SK-N-MC (cell line): Measurements from ENCODE around the gene FXR2.
A peak's percentile ranks its signal among the peaks of the same experiment; 100 is the strongest.

Experiments used
- DNase-seq: peaks from one replicate; pipeline ENCODE4 v3.0.0-alpha.2; 2011; ENCODE audit warnings: low read depth, low spot score
- H3K27ac ChIP-seq: fragments of 200-600 bp; sonication (generic); 2 replicates; pipeline ENCODE4 v1.5.1; 2016; ENCODE audit warnings: mixed run types
- H3K36me3 ChIP-seq: fragments of 200-600 bp; sonication (generic); 2 replicates; pipeline ENCODE4 v1.6.1; 2017; ENCODE audit warnings: antibody characterized with exemption, low read length, mixed read lengths; ENCODE audit not compliant: insufficient read depth
- H3K4me3 ChIP-seq: fragments of 200-600 bp; sonication (generic); 2 replicates; pipeline ENCODE4 v1.5.1; 2016
- H3K9ac ChIP-seq: fragments of 200-600 bp; sonication (generic); 2 replicates; pipeline ENCODE4 v1.8.0; 2017; ENCODE audit warnings: mixed run types, mixed read lengths; ENCODE audit not compliant: insufficient read length
- H3K9me3 ChIP-seq: fragments of 200-600 bp; sonication (generic); 2 replicates; pipeline ENCODE4 v1.6.1; 2017; ENCODE audit warnings: low read depth, mild to moderate bottlenecking, antibody characterized with exemption, low read length, moderate library complexity, mixed read lengths
- EZH2 ChIP-seq: fragments of 200-600 bp; sonication (generic); IDR thresholded peaks from one replicate; pipeline ENCODE4 v1.6.1; 2017; ENCODE audit warnings: antibody characterized with exemption
- FOXP2 ChIP-seq: optimal IDR thresholded peaks from 2 replicates; pipeline ENCODE3; 2011; ENCODE audit warnings: mild to moderate bottlenecking, moderate library complexity; ENCODE audit not compliant: insufficient read depth; ENCODE audit errors: extremely low read length, control extremely low read depth
- POLR2AphosphoS5 ChIP-seq: IDR thresholded peaks from 2 replicates; pipeline ENCODE4 v1.6.1; 2012; ENCODE audit warnings: mild to moderate bottlenecking, low read depth, low read length, borderline replicate concordance

The FXR2 gene

DNA sequence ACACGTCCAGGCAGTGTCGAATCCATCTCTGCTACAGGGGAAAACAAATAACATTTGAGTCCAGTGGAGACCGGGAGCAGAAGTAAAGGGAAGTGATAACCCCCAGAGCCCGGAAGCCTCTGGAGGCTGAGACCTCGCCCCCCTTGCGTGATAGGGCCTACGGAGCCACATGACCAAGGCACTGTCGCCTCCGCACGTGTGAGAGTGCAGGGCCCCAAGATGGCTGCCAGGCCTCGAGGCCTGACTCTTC, 42.4 kb downstream of the FXR2 start:
- peak overlapping the region; percentile 93 for H3K4me3 ChIP-seq
- H3K9me3 ChIP-seq, result no peaks in the 10 kb centered on the region
- DNase-seq, result no peak
- peaks cover 75% of the 10 kb centered on the region for H3K36me3 ChIP-seq
- H3K9ac ChIP-seq, result peak overlapping the region; percentile 92
- TF ChIP-seq FOXP2 (no peak), POLR2AphosphoS5 (no peak), EZH2 (no peak)
- H3K27ac ChIP-seq, result peak overlapping the region; percentile 91

DNA sequence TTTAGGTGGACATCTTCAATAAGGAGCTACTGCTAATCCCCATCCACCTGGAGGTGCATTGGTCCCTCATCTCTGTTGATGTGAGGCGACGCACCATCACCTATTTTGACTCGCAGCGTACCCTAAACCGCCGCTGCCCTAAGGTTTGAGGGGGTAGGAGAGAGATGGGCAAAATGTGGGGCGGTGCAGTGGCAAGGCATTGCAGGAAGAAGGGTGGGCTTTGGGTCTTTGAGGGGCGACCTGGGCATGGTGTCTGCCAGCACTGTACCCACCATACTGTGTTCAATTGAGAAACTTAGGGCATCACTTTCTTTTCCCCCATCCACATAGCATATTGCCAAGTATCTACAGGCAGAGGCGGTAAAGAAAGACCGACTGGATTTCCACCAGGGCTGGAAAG, 44.3 kb downstream of the FXR2 start:
- no peak overlapping the region for H3K27ac ChIP-seq
- DNase-seq, result no peak
- peaks cover 74% of the 10 kb centered on the region for H3K36me3 ChIP-seq
- TF ChIP-seq EZH2 (no peak), FOXP2 (no peak), POLR2AphosphoS5 (no peak)
- no peak overlapping the region for H3K4me3 ChIP-seq
- no peaks in the 10 kb centered on the region for H3K9me3 ChIP-seq
- H3K9ac ChIP-seq, result no peak overlapping the region

DNA sequence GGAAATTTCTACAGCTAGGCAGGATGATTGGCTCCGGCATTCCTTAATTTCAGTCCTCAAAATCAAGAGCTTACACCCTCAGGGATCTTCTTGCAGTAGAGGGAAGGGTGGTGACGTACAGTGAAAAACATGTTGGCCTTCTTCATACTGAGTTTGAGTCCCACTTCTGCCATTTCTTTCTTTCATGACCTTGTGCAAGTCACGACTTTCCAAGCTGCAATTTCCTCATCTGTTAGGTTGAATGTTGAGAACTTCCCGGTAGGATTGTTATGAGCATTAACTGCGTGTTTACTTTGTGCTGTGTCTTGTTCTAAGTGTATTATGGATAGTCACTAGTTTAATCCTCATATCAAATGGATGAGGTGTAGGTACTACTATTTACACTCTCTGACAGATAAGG, 45.1 kb downstream of the FXR2 start:
- H3K4me3 ChIP-seq, result no peak overlapping the region
- no peak overlapping the region for H3K9ac ChIP-seq
- H3K9me3 ChIP-seq, result no peaks in the 10 kb centered on the region
- peak overlapping the region; percentile 36; the same call in 1 of the 2 replicates for H3K27ac ChIP-seq
- no peak for DNase-seq
- peaks cover 74% of the 10 kb centered on the region for H3K36me3 ChIP-seq
- TF ChIP-seq EZH2 (no peak), FOXP2 (no peak), POLR2AphosphoS5 (no peak)

DNA sequence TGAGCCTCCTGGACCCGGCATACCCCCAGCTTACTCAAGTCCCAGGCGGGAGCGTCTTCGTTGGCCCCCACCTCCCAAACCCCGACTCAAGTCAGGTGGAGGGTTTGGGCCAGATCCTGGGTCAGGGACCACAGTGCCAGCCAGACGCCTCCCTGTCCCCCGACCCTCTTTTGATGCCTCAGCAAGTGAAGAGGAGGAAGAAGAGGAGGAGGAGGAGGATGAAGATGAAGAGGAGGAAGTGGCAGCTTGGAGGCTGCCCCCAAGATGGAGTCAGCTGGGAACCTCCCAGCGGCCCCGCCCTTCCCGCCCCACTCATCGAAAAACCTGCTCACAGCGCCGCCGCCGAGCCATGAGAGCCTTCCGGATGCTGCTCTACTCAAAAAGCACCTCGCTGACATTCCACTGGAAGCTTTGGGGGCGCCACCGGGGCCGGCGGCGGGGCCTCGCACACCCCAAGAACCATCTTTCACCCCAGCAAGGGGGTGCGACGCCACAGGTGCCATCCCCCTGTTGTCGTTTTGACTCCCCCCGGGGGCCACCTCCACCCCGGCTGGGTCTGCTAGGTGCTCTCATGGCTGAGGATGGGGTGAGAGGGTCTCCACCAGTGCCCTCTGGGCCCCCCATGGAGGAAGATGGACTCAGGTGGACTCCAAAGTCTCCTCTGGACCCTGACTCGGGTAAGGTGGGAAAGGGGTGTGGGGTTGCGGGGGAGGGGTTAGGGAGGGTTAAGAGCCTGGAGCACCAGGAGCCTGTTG, 51.4 kb downstream of the FXR2 start:
- Histone ChIP-seq H3K9me3 (no peaks in the 10 kb centered on the region), H3K36me3 (peaks cover 43% of the 10 kb centered on the region), H3K27ac (no peak overlapping the region), H3K9ac (peak overlapping the region; percentile 95), H3K4me3 (peak overlapping the region; percentile 98)
- TF ChIP-seq EZH2 (no peak), FOXP2 (no peak), POLR2AphosphoS5 (no peak)
- no peak for DNase-seq

DNA sequence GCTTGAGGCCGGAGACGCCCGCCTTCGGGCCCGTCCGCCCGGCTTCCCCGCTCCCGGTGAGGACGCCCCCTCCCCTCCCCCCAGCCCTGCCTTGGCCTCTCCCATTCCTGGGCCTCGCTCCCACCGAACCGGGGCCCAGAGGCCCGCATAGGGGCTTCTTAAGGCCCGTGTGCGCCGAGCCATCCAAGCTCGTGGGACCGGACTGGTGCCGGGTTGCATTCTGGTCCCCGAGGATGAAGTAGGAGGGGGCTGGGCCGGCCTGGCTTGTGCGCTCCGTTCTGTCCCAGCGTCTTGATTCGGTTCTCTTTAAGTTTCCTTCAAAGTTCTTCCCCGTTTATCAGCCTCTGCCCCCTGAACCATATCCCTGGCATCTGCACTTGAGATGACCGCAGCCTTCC, 52.5 kb downstream of the FXR2 start:
- no peak for DNase-seq
- H3K9me3 ChIP-seq, result no peaks in the 10 kb centered on the region
- H3K36me3 ChIP-seq, result peaks cover 38% of the 10 kb centered on the region
- H3K9ac ChIP-seq, result peak overlapping the region; percentile 95
- TF ChIP-seq FOXP2 (no peak), EZH2 (no peak), POLR2AphosphoS5 (no peak)
- peak overlapping the region; percentile 60; the same call in 1 of the 2 replicates for H3K27ac ChIP-seq
- H3K4me3 ChIP-seq, result peak overlapping the region; percentile 98

DNA sequence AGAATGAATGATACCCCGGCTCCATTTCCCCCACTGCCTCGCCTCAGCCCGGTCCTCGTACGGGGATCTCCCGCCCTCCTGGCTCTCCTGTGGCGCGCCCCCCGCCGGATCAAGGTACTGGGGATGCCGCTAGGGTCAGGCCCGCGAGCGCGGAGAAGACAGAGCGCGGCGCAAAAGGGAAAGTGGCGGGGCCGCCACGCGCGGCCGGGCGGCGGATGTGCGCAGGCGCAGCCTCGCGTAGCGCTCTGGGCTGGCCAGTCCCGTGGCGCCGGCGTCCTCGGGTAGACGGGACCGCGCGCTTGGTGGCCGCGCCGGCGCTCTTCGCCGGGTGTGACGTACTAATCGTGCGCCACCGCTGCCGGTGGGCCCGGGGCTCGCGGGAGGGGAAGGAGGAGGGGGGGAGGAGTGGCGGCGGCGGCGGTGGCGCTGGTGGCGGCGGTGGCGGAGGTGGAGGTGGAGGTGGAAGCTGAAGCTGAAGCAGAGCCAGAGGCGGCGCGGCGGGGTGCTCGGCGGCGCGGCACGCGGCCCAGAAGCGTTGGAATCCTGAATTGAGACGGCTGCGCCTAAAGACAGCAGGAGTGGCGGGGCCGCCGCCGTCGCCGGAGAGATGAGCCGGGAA, 53.0 kb downstream of the FXR2 start, which contains the start of gene SENP3:
SENP3 (plus strand) TSS at position 331 of the 619 bp plus-strand sequence. CDS start 1,158 bp downstream, outside the sequence.
- peak within 1 kb of the TSS; percentile 98 for H3K4me3 ChIP-seq
- no peaks in the 10 kb centered on the region for H3K9me3 ChIP-seq
- peak within 1 kb of the TSS; percentile 95 for H3K9ac ChIP-seq
- no peak for DNase-seq
- peak within 1 kb of the TSS; percentile 91 for H3K27ac ChIP-seq
- H3K36me3 ChIP-seq, result peaks cover 33% of the 10 kb centered on the region
- peak; percentile 66; the same call in 1 of the 2 replicates for TF ChIP-seq POLR2AphosphoS5
- TF ChIP-seq FOXP2, result no peak

DNA sequence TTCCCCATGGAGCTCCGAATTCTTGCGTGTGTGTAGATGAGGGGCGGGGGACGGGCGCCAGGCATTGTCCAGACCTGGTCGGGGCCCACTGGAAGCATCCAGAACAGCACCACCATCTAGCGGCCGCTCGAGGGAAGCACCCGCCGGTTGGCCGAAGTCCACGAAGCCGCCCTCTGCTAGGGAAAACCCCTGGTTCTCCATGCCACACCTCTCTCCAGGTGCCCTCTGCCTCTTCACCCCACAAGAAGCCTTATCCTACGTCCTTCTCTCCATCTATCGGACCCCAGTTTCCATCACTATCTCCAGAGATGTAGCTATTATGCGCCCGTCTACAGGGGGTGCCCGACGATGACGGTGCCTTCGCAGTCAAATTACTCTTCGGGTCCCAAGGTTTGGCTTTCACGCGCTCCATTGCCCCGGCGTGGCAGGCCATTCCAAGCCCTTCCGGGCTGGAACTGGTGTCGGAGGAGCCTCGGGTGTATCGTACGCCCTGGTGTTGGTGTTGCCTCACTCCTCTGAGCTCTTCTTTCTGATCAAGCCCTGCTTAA, 53.6 kb downstream of the FXR2 start:
- no peak for DNase-seq

More for the DNA sequence above, 53.6 kb downstream of the FXR2 start:
- TF ChIP-seq FOXP2 (no peak), EZH2 (no peak), POLR2AphosphoS5 (no peak)
- Histone ChIP-seq H3K4me3 (peak overlapping the region; percentile 98), H3K36me3 (peaks cover 27% of the 10 kb centered on the region), H3K27ac (peak overlapping the region; percentile 91), H3K9ac (peak overlapping the region; percentile 95), H3K9me3 (no peaks in the 10 kb centered on the region)
